ENCODE results near the gene DDR2.

DNA sequence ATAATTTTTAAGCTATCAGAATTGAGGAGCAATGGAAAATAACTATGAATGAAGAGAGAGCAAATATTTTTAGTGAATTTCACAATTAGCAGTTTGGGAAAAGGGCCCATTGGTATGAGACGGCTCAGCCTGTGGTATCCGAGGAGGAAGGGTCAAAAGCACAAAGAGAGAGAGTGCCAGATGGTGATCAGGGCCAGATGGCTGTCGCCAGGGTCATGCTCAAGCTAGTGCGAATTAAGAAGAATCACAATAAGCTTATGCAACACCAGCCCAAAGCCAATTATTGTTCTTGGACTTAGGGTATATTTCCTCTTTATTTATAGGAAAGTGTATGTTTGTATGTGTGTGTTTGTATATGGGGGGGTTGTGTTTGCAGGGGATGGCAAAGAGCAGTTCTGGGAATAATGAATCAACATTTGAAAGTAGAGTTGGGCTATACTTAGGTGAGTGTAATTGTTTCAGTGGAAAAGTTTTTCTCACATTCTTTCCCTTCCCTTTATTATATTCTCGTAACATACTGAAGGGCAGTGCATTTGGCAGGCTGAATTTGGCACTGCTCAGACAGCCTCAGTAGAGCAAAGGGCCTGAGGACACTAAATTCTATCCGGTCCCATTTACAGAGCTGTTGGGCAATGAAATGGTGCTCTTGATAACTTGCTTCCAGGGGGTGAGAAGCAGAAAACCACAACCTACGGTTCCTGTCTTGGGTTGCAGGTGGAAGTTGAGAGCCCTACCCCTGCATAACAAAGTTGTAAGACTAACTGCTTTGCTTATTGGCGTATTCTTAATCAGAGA is 19.5 kb upstream of the DDR2 start:
- TF ChIP-seq, protein P1, sequence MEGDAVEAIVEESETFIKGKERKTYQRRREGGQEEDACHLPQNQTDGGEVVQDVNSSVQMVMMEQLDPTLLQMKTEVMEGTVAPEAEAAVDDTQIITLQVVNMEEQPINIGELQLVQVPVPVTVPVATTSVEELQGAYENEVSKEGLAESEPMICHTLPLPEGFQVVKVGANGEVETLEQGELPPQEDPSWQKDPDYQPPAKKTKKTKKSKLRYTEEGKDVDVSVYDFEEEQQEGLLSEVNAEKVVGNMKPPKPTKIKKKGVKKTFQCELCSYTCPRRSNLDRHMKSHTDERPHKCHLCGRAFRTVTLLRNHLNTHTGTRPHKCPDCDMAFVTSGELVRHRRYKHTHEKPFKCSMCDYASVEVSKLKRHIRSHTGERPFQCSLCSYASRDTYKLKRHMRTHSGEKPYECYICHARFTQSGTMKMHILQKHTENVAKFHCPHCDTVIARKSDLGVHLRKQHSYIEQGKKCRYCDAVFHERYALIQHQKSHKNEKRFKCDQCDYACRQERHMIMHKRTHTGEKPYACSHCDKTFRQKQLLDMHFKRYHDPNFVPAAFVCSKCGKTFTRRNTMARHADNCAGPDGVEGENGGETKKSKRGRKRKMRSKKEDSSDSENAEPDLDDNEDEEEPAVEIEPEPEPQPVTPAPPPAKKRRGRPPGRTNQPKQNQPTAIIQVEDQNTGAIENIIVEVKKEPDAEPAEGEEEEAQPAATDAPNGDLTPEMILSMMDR (conservative IDR thresholded peaks at IDR 0.05), result no peak
- TF ChIP-seq ZFX (IDR thresholded peaks at IDR 0.05), result no peak

All from C4-2B (cell line).